Right atrium auricular region (tissue), 2 donors: ENCODE measurements around the gene IFT122. TPM values are rescaled to one million over a fixed set of nuclear protein-coding genes. Genes with fewer than 3 reads are reported as not detected.

Experiments used
- DNase-seq: peaks from one replicate; pipeline ENCODE4 v3.0.0-alpha.2; 2019; ENCODE audit warnings: low spot score
- H3K27ac ChIP-seq, 2 donors: fragments of 200-600 bp; sonication (generic); 1 replicate in 1 of 2; 2 replicates in 1 of 2; pipeline ENCODE4 v1.5.1; 2016 to 2019
- H3K27me3 ChIP-seq, 2 donors: fragments of 200-600 bp; sonication (generic); one replicate each; pipeline versions ENCODE4 v1.5.1 to v1.6.0; 2017 to 2019
- H3K36me3 ChIP-seq: fragments of 200-600 bp; sonication (generic); one replicate; pipeline ENCODE4 v1.5.1; 2016
- H3K4me1 ChIP-seq, 2 donors: fragments of 200-600 bp; sonication (generic); one replicate each; pipeline versions ENCODE4 v1.5.1 to v1.6.0; 2017 to 2019
- H3K4me3 ChIP-seq, 2 donors: fragments of 200-600 bp; sonication (generic); 1 replicate in 1 of 2; 2 replicates in 1 of 2; pipeline ENCODE4 v1.5.1; 2017 to 2019; ENCODE audit warnings: mild to moderate bottlenecking in 1 of 2, moderate library complexity in 1 of 2
- H3K9me3 ChIP-seq, 2 donors: fragments of 200-600 bp; sonication (generic); one replicate each; pipeline ENCODE4 v1.5.1; 2019
- CTCF ChIP-seq, 2 donors: fragments of 200-600 bp; sonication (generic); IDR thresholded peaks; one replicate each; pipeline ENCODE4 v1.5.1; 2019; ENCODE audit warnings: antibody characterized with exemption in 2 of 2
- total RNA-seq, 2 donors: library from RNA; depleted of rRNA; stranded (reverse); fragments of >200 nt; gene quantifications; one replicate each; pipeline ENCODE4 v1.1.0, GENCODE V29; 2016

IFT122 gene
- total RNA-seq, 2 donors from 2014 or later: 18.5 to 36.9 TPM

GRCh38 chr3:129548104-129548965 is 108.3 kb downstream of the IFT122 start:
- Histone ChIP-seq H3K36me3 (no peaks in the 10 kb centered on the region), H3K4me3 (no peak overlapping the region), H3K27ac (no peak overlapping the region), H3K27me3 (no peaks in the 10 kb centered on the region), H3K4me1 (peaks cover 0 to 10% of the 10 kb centered on the region in 2 donors), H3K9me3 (no peaks in the 10 kb centered on the region)
- TF ChIP-seq CTCF (IDR thresholded peaks at IDR 0.05): no peak
- DNase-seq: no peak

- H3K36me3 ChIP-seq: no peaks in the 10 kb centered on the region
- no peaks in the 10 kb centered on the region for H3K27me3 ChIP-seq
- H3K4me1 ChIP-seq: peaks cover 0 to 19% of the 10 kb centered on the region in 2 donors
- H3K9me3 ChIP-seq: no peaks in the 10 kb centered on the region
- TF ChIP-seq CTCF (IDR thresholded peaks at IDR 0.05): no peak
- no peak overlapping the region for H3K4me3 ChIP-seq
- DNase-seq: no peak
- H3K27ac ChIP-seq: no peak overlapping the region
These were observed 109.2 kb downstream of the IFT122 start for GRCh38 chr3:129549006-129549800.

- no peaks in the 10 kb centered on the region for H3K27me3 ChIP-seq
- no peaks in the 10 kb centered on the region for H3K36me3 ChIP-seq
- no peak for DNase-seq
- no peaks in the 10 kb centered on the region for H3K9me3 ChIP-seq
- peaks cover 0 to 25% of the 10 kb centered on the region in 2 donors for H3K4me1 ChIP-seq
- no peak for TF ChIP-seq CTCF (IDR thresholded peaks at IDR 0.05)
- no peak overlapping the region for H3K27ac ChIP-seq
- H3K4me3 ChIP-seq: no peak overlapping the region
These were observed 109.8 kb downstream of the IFT122 start for GRCh38 chr3:129549805-129550204.

GRCh38 chr3:129552287-129553050 is 112.4 kb downstream of the IFT122 start:
- DNase-seq: no peak
- H3K27me3 ChIP-seq: no peaks in the 10 kb centered on the region
- peaks cover 0 to 52% of the 10 kb centered on the region in 2 donors for H3K4me1 ChIP-seq
- TF ChIP-seq CTCF (IDR thresholded peaks at IDR 0.05): no peak
- peaks cover 18% of the 10 kb centered on the region for H3K36me3 ChIP-seq
- H3K4me3 ChIP-seq: no peak overlapping the region
- H3K9me3 ChIP-seq: no peaks in the 10 kb centered on the region
- no peak overlapping the region for H3K27ac ChIP-seq

GRCh38 chr3:129553171-129553570 is 113.1 kb downstream of the IFT122 start:
- DNase-seq: no peak
- H3K4me3 ChIP-seq: no peak overlapping the region
- H3K27me3 ChIP-seq: no peaks in the 10 kb centered on the region
- H3K36me3 ChIP-seq: peaks cover 23% of the 10 kb centered on the region
- H3K27ac ChIP-seq: no peak overlapping the region
- TF ChIP-seq CTCF (IDR thresholded peaks at IDR 0.05): no peak
- H3K9me3 ChIP-seq: no peaks in the 10 kb centered on the region
- H3K4me1 ChIP-seq: peaks cover 0 to 59% of the 10 kb centered on the region in 2 donors
